Body of pancreas (tissue), 4 donors: ENCODE results near the gene TCF7L1. TPM values are rescaled to one million over a fixed set of nuclear protein-coding genes. Genes with fewer than 3 reads are reported as not detected.
"Not testable (repeated sequence)": the region's sequence is repeated elsewhere in the genome, so short reads cannot be mapped to it uniquely, and the experiment has no call there.

Source experiments
- ATAC-seq: fragments of 150-250 bp; one replicate; pipeline ENCODE4 v1.9.1; 2016
- DNase-seq, 4 donors: peaks; one replicate each; pipeline ENCODE4 v3.0.0-alpha.2; 2019
- H3K27ac ChIP-seq, 4 donors: fragments of 200-600 bp; sonication (generic); 1 replicate in 3 of 4; 2 replicates in 1 of 4; pipeline versions ENCODE4 v1.5.1 to v1.6.1; 2016 to 2019; ENCODE audit warnings: mild to moderate bottlenecking in 1 of 4, mixed read lengths in 1 of 4, moderate library complexity in 1 of 4
- H3K27me3 ChIP-seq, 2 donors: fragments of 200-600 bp; sonication (generic); one replicate each; pipeline ENCODE4 v1.6.0; 2016; ENCODE audit warnings: mild to moderate bottlenecking in 1 of 2
- H3K36me3 ChIP-seq, 2 donors: fragments of 200-600 bp; sonication (generic); replicated peaks in 1 of 2; 2 replicates each; pipeline ENCODE4 v1.5.1; 2016; ENCODE audit warnings: low read depth in 2 of 2; ENCODE audit not compliant: insufficient read depth in 1 of 2
- H3K4me1 ChIP-seq: fragments of 200-600 bp; sonication (generic); one replicate; pipeline ENCODE4 v1.6.0; 2016
- H3K4me3 ChIP-seq, 2 donors: fragments of 200-600 bp; sonication (generic); 1 replicate in 1 of 2; 2 replicates in 1 of 2; pipeline ENCODE4 v1.5.1; 2016 to 2019
- H3K9me3 ChIP-seq, 3 donors: fragments of 200-600 bp; sonication (generic); 1 replicate in 2 of 3; 2 replicates in 1 of 3; pipeline ENCODE4 v1.5.1; 2016
- CTCF ChIP-seq, 7 experiments: fragments of 450-650 bp in 4 of 7; fragments of 200-600 bp in 3 of 7; sonication (generic) in 3 of 7; IDR thresholded peaks; one replicate each; pipeline ENCODE4 v1.5.1; 2016 to 2019; ENCODE audit warnings: antibody characterized with exemption in 7 of 7
- POLR2A ChIP-seq, 3 donors: fragments of 450-650 bp; IDR thresholded peaks; one replicate each; pipeline ENCODE4 v1.6.1; 2016; ENCODE audit warnings: antibody characterized with exemption in 3 of 3, mild to moderate bottlenecking in 2 of 3
- WGBS, 2 donors: methylation state at CpG; one replicate each; pipeline ENCODE4 v1.1.5; 2017; 5-methylcytosine and 5-hydroxymethylcytosine counted together
- intact Hi-C: fragments of 100-400 bp; cut with DNase I; formaldehyde crosslinking; loops from one replicate; pipeline ENCODE4 v1.15.1; 2023
- total RNA-seq, 2 donors: library from RNA; depleted of rRNA; stranded (reverse); fragments of >200 nt; gene quantifications; one replicate each; pipeline ENCODE4 v1.1.0, GENCODE V29; 2016

TCF7L1 gene
- total RNA-seq, 2 donors from 2014 or later, result 2.1 to 4.3 TPM

GRCh38 chr2:85329181-85329651, 196.0 kb downstream of the TCF7L1 start:
- H3K9me3 ChIP-seq, result no peaks in the 10 kb centered on the region
- intact Hi-C loops, result no loop called here
- TF ChIP-seq POLR2A (IDR thresholded peaks at IDR 0.05) (no peak), CTCF (IDR thresholded peaks at IDR 0.05) (no peak)
- no peak for ATAC-seq
- H3K36me3 ChIP-seq, result no peaks in the 10 kb centered on the region
- no peak overlapping the region for H3K27ac ChIP-seq
- no peak for DNase-seq
- H3K4me1 ChIP-seq, result peaks cover 31% of the 10 kb centered on the region
- no peak overlapping the region for H3K4me3 ChIP-seq
- no peaks in the 10 kb centered on the region for H3K27me3 ChIP-seq

- H3K36me3 ChIP-seq, H3K9me3 ChIP-seq, H3K27ac ChIP-seq, H3K4me3 ChIP-seq, H3K27me3 ChIP-seq, DNase-seq, ATAC-seq, intact Hi-C loops: not testable (repeated sequence)
- 74 to 77% methylated on average over 3 of the region's 3 CpGs for WGBS, 2 donors
- peaks cover 27% of the 10 kb centered on the region for H3K4me1 ChIP-seq
These were observed 196.5 kb downstream of the TCF7L1 start for GRCh38 chr2:85329701-85330100.

- 72 to 73% methylated on average over 13 of the region's 13 CpGs for WGBS, 2 donors
- intact Hi-C loops, result no loop called here
- H3K36me3 ChIP-seq, result no peaks in the 10 kb centered on the region
- no peaks in the 10 kb centered on the region for H3K27me3 ChIP-seq
- no peak overlapping the region for H3K4me3 ChIP-seq
- peaks cover 13% of the 10 kb centered on the region for H3K4me1 ChIP-seq
- no peak overlapping the region for H3K27ac ChIP-seq
- DNase-seq, result no peak
- no peak for ATAC-seq
- no peaks in the 10 kb centered on the region for H3K9me3 ChIP-seq
- TF ChIP-seq CTCF (IDR thresholded peaks at IDR 0.05) (no peak), POLR2A (IDR thresholded peaks at IDR 0.05) (no peak)
These were observed 197.8 kb downstream of the TCF7L1 start for GRCh38 chr2:85330839-85331636.

- H3K9me3 ChIP-seq, H3K4me3 ChIP-seq, intact Hi-C loops, H3K27me3 ChIP-seq, DNase-seq, H3K27ac ChIP-seq, H3K36me3 ChIP-seq, ATAC-seq, H3K4me1 ChIP-seq: not testable (repeated sequence)
- WGBS, 2 donors, result 82 to 83% methylated on average over 2 to 4 of the region's 4 CpGs
These were observed 200.7 kb downstream of the TCF7L1 start for GRCh38 chr2:85333877-85334276.

- Histone ChIP-seq H3K36me3 (no peaks in the 10 kb centered on the region), H3K4me1 (no peaks in the 10 kb centered on the region), H3K27me3 (no peaks in the 10 kb centered on the region), H3K4me3 (no peak overlapping the region), H3K9me3 (no peaks in the 10 kb centered on the region), H3K27ac (no peak overlapping the region)
- intact Hi-C loops, result no loop called here
- DNase-seq (no peak), ATAC-seq (no peak)
- TF ChIP-seq POLR2A (IDR thresholded peaks at IDR 0.05) (no peak), CTCF (IDR thresholded peaks at IDR 0.05) (no peak)
- WGBS, 2 donors, result 47 to 63% methylated on average over 2 of the region's 2 CpGs
These were observed 201.7 kb downstream of the TCF7L1 start for GRCh38 chr2:85334928-85335327.
